Cortex of kidney (tissue), 1 donor: ENCODE data around the gene POC1A.

Source experiments
- DNase-seq: peaks from one replicate; lab custom pipeline; 2025; lab: John Stamatoyannopoulos, UW

The POC1A gene

GRCh38 chr3:52085681-52086282, 68.4 kb downstream of the POC1A start:
- DNase-seq = no peak

DNA sequence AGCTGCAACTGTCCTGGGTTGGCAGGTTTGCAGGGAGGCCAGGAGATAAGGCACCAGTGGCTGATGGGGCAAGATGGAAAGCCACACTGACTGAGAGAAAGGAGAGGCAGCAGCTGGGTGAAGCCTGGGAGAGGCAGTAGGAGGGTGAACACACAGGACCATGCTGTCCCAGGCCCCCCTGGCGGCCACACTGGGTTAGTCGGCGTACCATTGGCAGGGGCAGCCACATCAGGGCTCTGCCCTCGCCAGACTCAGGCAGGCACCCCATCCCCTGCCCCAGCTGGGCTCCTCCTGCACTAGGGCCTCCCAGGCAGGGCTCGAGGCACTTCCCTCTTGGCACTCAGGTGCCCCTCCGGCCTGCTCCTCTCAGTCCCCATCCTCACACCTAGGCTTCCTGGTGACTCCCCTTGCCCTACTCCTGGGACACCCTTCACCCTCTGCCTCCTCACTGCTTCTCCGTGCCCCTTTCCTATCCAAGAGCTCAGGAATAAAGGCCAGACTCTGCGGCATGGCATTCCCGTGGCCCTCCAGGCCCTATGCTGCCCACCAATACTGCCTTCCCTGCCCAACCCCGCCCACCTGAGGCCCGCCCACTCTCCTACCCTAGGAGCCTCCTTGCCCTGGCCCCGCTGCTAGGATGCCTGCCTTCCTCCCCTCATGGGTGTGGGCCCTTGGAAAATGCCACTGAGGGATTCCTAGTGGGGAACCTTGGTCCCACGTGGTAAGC, 69.1 kb downstream of the POC1A start:
- DNase-seq = no peak

- no peak for DNase-seq
These were observed 69.8 kb downstream of the POC1A start for GRCh38 chr3:52084216-52084945.

DNA sequence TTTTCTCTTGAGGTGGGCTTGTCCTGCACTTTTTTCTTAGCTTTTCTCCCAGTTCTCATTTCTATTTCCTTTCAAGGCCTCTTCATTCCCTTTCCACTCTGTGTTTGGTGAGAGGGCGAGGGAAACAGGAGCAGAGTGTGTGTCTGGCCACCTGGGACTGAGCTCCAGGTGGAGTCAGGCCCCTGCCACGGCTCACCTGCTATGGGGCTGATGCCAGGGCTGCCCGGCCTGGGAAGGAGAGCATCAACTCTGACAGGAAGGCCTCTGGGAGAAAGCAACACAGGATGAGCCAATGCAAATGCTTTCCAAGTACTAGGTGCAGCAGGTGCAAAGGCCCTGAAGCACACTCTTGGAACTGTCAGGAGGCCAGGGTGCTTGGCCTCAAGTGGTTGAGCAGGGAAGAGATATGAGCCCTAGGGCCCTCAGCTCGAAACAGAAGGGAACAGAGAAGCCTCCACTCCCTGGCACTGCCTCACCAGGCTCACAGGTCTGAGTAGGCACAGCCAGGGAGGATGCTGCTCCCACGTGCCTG, 70.6 kb downstream of the POC1A start:
- no peak for DNase-seq

GRCh38 chr3:52082951-52083350, 71.3 kb downstream of the POC1A start:
- DNase-seq = no peak

- no peak for DNase-seq
These were observed 73.1 kb downstream of the POC1A start for GRCh38 chr3:52080830-52081719.

DNA sequence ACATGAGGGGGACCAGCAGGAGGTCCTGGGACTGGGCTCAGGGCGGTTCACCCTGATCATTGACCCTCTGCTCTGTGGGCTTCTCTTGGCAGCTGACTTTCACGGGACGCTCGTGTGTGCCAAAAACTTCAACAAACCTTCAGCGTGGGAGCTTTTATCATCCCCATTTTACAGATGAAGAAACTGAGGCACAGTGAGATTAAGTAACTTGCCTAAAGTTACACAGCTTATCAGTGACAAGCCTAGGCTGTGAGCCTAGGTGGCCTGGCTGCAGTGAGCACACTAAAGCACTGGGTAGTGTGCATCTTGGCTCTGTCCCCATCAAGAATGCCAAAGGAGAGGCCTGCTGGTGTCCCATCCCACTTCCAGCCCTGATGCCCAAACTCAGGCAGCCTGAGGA, 74.3 kb downstream of the POC1A start:
- no peak for DNase-seq

DNA sequence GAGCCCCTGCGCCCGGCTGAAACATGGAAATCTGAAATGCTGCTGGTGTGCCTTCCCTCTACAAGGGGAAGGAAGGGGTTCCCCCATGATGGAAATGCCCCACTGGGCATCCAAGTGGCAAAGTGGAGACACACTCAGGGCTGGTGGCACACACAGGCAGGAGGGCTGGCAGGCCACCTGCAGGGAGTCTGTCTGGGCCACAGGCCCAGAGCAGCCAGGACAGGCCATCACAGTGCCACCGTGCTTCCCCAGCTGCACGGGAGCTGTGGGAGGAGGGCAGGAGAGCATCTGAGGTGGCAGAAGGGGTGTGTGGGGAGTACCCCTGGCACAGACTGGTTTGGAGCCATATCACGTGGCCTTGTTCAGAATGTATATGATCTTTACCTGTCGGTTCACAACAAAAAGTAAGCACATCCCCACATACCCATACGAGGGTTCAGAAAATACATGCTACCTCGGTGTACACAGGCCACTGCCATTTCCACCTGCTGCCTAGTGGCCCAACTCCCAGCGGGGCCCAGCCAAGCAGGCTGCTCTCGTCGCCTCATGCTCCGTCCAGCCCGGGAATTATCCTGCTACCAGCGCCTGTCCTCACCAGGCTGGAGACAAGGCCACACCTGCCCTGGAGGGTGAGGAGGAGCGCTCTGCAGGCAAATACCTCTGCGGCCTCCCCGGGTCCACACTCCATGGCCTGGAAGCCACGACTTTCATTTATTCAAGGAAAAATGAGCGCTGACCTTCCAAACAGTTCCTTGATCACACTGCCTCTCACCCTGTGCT, 75.3 kb downstream of the POC1A start:
- no peak for DNase-seq

GRCh38 chr3:52077925-52078324, 76.3 kb downstream of the POC1A start:
- no peak for DNase-seq

DNA sequence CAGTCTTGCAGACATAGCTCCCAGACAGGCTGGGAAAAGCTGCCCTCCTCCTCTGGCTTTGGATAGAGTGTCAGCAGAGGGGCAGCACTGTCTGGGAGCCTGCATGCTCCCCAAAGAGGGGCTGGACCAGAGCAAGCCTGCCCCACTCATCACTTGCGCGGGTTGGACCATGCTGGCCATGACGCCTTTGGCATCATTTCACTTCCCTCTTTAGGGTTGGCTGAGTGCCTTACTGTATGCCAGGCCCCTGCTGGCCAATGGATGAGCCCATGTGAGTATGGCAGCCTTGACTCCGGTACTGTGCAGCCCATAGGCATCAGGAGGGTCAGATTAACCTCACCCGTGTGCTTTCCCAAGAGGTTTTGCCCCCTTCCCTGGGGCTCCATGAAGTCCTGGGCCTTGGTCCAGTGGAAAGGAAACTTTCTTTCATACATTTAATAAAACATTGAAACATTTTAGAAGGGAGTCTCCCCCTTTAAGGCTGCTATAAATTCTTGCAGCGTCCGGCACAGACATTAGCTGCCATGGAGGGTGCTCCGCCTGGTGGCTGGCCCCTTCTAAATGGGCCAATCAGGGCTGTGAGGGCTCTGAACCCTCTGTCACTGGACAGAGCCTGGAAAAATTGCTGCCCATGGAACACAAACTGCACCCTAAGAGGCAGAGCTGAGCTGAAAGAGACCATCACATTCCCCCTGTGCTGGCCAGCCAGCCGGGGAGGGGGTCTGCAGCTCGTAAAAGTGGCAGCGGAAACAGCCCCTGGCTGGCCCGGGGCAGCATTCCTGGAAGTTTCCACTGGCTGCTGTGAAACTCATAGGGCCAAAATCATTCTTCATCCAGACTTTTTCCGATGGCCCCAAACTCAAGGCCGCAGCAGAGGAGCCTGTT, 77.1 kb downstream of the POC1A start:
- no peak for DNase-seq

DNA sequence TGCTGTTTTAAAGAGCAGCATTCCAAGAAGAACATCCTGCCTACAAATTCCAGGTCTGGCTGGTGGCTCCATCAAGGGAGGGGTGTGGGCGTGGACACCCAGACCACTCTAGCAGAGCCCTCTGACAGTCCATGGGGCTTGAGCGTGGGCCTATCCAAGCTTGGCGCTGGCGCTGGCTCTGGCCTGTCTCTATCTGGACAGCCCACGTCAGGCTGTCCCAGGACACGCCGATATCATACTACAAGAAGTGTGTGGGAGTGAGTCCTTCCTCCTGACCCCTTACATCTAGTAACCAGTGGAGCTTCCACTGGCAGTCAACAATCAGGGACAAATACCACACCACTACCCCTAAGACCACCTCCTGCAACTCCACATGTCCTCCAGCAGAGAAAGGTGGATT, 80.7 kb downstream of the POC1A start:
- DNase-seq = no peak

- DNase-seq = no peak
These were observed 81.8 kb downstream of the POC1A start for GRCh38 chr3:52072471-52072870.

GRCh38 chr3:52072020-52072419, 82.2 kb downstream of the POC1A start:
- DNase-seq = no peak

DNA sequence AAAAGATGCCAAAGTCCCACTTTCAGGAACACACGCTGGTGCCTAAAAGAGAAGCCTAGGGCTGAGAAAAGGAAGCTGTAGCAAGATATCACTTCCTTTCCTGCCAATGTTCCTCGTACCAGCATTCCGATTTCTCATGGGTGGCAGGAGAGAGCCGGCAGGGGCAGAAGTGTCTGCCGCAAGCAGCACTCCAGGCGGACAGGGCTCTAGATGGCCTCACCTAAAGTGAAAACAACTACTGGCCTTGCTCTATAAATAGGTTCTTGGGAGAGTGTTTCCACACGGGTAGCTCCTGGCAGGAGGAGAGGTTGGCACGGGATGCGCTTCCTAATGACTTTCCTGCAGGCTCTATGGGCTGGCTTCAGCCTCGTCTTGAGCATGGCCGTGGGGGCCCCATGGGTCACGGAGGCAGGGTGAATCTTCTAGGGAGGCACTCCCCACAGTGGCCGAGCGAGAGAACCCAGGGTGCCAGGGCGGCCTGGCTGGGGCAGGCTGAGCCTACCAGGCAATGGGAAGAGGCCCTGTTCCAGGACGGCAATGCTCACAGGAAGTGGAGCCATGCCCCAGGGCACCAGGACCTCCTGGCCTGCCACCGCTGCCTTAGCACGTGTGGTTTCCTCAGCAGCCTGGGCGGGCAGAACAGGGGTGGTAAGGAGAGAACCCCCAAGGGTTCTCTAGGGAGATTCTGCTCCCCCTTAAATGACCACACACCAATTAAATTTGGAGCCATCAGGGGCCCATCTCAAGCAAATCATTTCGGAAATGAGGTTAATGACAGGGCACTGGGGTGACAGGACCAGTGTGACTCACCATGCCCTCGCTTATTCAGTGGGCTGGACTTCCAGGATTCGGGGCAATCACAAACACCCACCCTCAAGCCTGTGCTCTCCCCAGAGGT, 83.2 kb downstream of the POC1A start:
- no peak for DNase-seq

DNA sequence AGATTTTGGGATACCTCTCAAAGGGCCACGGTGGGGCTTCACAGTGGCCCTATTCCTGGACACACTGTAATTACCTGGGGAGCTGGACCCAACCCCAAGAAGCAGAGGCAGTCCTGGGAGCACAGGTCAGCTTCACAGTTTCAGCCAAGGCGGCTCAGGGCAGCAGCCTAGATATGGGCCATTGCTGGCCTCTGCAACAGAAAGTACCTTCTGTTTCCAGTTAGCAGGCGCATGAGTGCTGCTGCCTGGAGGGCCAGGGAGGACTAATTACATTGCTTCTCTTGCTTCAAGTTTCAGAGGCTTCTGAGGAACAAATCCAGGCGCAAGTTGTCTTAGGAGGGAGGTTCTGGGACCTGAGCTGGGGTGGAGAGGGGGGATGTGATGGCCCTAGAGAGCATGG, 84.4 kb downstream of the POC1A start:
- DNase-seq = no peak

- DNase-seq = no peak
These were observed 85.1 kb downstream of the POC1A start for GRCh38 chr3:52069135-52069534.

GRCh38 chr3:52068730-52069129, 85.5 kb downstream of the POC1A start:
- DNase-seq = no peak

- no peak for DNase-seq
These were observed 86.1 kb downstream of the POC1A start for GRCh38 chr3:52068055-52068571.

GRCh38 chr3:52067526-52067925, 86.7 kb downstream of the POC1A start:
- DNase-seq = no peak
